Activated gamma-delta T cell treated with Interleukin-2 at 50 U/mL for 16 hours (primary cell): ENCODE measurements around the gene KCTD16.

ENCODE experiments used
- DNase-seq: peaks from one replicate; pipeline ENCODE4 v3.0.0-alpha.2; 2020

Gene KCTD16

GRCh38 chr5:144352732-144353317, 182.2 kb downstream of the KCTD16 start:
- no peak for DNase-seq

DNA sequence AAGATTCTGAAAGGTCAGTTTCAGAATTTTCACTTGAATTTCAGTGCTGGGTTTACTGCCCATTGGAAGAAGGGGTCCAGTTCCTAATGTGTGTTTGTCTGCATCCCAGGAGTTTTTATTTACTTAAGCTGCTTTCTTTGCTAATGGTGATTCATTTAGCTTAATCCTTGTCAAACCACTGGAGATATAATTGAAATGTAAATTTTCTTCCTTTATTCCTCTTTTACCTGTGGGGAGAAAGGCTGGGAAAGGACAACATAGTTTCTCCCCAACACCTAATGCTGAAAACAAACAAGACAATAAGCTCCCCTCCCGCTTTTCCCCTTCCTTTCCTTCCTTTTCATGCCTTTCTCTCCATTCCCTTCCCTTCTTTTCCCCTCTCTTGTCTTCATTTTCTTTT, 185.8 kb downstream of the KCTD16 start:
- DNase-seq, result no peak

DNA sequence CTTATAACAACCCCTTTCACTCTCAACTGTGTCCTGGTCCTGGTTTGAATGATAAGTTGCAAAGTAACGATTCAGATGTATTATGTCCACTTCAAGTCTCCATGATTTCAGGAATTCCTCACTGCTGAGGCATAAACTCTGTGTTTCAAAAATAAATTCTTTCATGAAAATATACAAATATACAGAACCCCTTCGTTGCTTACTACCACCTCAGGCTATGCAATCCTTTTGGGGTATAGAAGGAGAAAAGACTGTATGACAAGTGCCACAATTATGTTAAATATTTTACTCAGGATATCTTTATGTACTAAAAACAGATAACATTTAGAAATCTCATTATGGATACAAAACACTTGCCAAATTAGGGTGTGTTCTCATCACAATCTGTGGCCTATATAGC, 190.7 kb downstream of the KCTD16 start:
- no peak for DNase-seq

DNA sequence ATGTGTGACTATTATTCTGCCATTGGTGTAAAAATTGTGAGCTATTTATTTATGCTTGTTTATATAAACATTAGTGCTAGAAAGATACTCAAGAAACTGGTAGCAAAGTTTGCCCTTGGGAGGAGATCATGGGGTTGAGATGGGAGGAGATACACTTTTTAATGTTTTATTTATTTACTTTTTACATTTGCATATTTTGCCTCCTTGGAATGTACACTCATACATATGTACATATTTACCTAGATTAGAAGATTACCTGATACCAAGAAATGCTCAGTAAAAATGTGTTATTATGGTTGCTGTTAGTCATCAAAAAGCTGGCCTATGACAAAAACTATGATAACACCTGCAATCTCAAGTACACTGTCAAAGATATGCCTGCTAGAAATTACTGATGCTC, 195.2 kb downstream of the KCTD16 start:
- DNase-seq, result no peak

GRCh38 chr5:144367991-144368390, 197.3 kb downstream of the KCTD16 start:
- DNase-seq, result no peak

GRCh38 chr5:144368556-144368955, 197.9 kb downstream of the KCTD16 start:
- no peak for DNase-seq

- no peak for DNase-seq
Observed at GRCh38 chr5:144369006-144369405, 198.3 kb downstream of the KCTD16 start.

GRCh38 chr5:144370273-144370672, 199.6 kb downstream of the KCTD16 start:
- DNase-seq, result no peak

DNA sequence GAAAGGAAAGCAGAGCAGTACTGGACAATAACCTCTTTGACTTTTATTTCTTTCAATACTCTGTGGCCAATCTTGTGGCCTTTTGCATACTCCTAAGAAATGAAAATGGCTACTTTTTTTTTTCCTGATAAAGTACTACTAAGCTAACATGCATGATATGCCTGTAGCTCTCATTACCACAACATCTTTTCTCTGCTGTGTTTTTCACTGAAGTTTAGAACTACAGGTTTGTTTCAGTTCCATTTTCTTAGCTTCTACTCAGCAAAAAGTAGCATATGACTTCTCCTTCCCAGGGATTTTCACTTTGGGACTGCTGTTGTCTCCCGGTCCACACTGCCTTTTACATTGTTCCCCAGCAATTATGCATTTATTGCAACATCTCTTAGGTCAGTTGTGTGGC, 204.0 kb downstream of the KCTD16 start:
- no peak for DNase-seq

- DNase-seq, result no peak
Observed at GRCh38 chr5:144377207-144377606, 206.5 kb downstream of the KCTD16 start.

DNA sequence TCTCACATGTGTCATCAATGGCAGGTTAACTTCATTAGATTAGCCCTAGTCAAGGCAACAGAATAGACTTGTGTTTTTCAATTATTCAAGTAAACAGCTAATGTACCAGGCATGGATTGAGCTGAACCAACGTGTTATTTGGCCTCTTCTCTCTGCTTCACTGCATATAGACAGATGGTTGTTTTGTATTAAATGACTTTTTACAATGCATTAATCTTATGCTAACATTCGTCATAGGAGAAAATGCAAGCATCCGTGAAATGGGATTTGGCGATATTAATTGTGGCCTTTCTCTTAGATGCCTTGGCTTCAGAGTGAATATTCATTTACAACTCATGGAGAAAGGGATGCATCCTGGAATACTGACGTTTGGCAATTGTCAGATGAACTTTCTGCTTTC, 208.0 kb downstream of the KCTD16 start:
- DNase-seq, result no peak

- DNase-seq, result no peak
Observed at GRCh38 chr5:144385597-144385996, 214.9 kb downstream of the KCTD16 start.

DNA sequence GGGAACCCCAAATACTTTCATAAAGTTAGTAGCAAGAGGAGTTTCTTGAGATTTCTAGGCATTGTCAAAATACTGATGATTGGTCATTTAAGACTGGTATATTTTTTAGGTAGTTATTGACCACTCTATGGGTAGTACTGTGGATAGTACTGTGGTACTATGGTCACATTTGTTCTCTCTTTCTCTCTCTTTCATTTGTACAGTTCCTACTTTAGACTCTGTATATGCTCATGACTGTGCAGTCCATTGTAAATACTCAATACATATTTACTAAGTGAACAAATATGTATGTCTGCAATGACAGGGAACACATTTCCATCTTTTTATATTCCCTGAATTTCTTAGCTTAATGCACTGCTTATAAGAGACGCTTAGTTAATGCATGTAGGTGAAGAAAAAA, 215.6 kb downstream of the KCTD16 start:
- DNase-seq, result no peak

DNA sequence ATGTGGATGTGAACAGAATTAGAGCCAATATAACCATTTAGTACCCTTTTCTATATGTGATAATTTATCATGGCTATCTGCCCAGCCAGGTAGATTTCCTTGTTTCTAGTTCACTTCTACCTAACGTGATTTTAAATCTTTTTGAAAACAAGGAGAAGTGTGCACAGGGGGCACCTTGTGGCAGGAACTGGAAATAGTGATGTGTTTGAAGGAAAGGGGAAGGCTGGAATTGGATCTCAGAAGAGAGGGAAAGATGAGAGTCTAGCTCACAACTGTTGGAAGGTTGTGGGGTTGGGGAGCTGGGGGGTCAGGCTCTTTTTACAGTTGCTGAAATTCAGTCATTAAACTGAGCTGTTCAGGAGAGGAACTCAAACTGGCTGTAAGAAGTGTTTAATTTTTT, 219.5 kb downstream of the KCTD16 start:
- no peak for DNase-seq

DNA sequence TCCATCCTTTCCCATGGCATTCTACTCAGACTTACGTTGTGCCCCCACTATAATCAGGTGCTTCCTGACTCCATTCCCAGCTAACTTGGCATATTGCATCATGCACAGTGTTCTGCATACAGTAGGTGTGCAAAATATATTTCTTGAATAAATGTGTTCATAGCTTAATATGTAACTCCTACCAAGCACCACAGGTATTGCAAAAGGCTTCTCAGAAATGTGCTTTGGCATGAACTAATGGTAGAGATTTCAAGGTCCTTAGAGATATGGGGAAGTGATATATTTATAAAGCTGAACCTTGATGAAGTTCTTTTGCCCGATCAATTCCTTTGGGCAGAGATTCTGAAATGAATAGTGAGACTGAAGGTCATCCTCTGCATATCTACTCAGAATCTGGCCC, 220.4 kb downstream of the KCTD16 start:
- DNase-seq, result no peak

DNA sequence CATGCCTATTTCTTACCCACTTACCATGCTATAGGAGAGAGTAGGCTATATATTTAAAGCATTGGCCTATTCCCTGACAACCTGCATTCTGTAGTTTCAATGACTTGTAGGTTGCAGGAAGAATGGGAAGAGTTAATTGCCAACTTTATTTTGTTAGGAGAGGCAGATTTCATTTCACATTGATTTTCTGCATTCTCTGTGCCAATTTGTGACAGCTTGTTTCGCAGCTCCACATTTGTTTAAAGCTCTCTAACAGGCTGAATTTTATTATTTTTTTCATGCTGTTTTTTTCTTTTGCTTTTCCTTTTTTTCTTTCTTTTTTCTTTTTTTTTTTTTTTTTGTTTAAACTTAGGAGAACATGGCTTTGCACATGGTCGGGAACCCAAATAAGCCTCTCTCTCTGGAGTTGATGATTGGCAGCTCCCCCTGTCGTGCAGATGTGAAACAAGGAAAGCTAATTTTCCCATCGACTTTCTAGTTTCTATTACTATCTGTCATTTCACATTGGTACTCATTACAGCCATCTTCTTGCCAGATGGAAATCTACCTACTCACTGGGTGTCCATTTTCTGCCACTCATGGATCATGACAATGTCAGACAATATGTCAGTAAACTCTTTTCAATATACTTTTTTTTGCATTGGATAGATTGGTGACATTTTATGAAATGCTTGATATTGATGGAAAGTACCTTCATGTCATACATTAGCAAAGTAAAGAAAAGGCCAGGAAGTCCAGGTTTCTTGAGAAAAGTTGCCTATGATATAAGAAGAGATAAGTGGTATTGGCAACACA, 223.2 kb downstream of the KCTD16 start:
- no peak for DNase-seq

- DNase-seq, result no peak
Observed at GRCh38 chr5:144395704-144396103, 225.0 kb downstream of the KCTD16 start.

DNA sequence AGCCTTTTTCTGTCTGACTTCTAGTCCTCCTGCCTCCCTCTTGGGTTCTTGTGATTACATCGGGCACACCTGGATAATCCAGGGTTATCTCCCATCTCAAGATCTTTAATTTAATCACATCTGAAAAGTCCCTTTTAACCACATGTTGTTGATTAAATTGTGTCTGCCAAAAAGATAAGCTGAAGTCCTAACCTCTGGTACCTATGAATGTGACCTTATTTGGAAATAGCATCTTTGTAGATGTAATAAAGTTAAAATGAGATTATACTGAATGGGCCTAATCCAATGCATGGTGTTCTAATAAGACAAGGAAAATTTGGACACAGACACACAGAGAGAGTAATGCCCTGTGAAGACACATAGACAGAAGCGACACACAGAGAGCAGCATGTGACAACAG, 232.4 kb downstream of the KCTD16 start:
- DNase-seq, result no peak

GRCh38 chr5:144403817-144404420, 233.2 kb downstream of the KCTD16 start:
- no peak for DNase-seq

GRCh38 chr5:144404672-144405071, 234.0 kb downstream of the KCTD16 start:
- DNase-seq, result no peak

DNA sequence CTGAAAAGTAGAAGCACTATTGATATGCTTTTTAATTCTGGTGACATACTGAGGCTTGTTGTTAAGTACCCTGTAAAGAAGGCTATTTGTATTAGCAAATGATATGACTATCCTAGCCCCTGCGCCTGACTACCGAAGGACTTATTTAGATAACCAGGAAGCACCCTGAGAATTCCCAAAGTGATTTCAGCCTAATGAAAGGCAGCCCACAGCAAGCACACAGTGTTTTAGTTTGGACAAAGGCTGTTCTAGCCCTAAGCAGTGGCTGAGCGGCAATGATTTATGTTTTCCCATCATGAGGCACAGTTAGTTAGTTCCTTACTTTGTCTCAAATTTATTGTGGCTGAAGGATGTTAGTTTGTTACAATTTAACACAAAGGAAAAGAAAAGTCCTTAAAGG, 235.3 kb downstream of the KCTD16 start:
- no peak for DNase-seq

- no peak for DNase-seq
Observed at GRCh38 chr5:144406442-144406841, 235.8 kb downstream of the KCTD16 start.

- no peak for DNase-seq
Observed at GRCh38 chr5:144414202-144415029, 243.7 kb downstream of the KCTD16 start.

GRCh38 chr5:144416196-144416595, 245.5 kb downstream of the KCTD16 start:
- no peak for DNase-seq
